Spinal cord (tissue), 10 donors: ENCODE results near the gene MACROD2. TPM values are rescaled to one million over a fixed set of nuclear protein-coding genes. Genes with fewer than 3 reads are reported as not detected.

ENCODE experiments used
- DNase-seq, 6 donors: peaks; one replicate each; pipeline versions ENCODE4 v3.0.0 to v3.0.0-alpha.2; 2013 to 2015; ENCODE audit warnings: low spot score in 6 of 6, low read depth in 4 of 6
- H3K27ac ChIP-seq: one replicate; pipeline ENCODE4 v1.5.1; 2013; ENCODE audit warnings: low read depth, low read length, control low read depth
- H3K27me3 ChIP-seq: one replicate; pipeline ENCODE4 v1.6.1; 2013; ENCODE audit warnings: low read length; ENCODE audit not compliant: control insufficient read depth, insufficient read depth
- H3K36me3 ChIP-seq: one replicate; pipeline ENCODE4 v1.6.1; 2013; ENCODE audit warnings: low read length; ENCODE audit not compliant: control insufficient read depth, insufficient read depth
- H3K4me1 ChIP-seq: one replicate; pipeline ENCODE4 v1.6.1; 2013; ENCODE audit warnings: low read length; ENCODE audit not compliant: control insufficient read depth, insufficient read depth
- H3K4me3 ChIP-seq: one replicate; pipeline ENCODE4 v1.5.1; 2013; ENCODE audit warnings: low read depth, low read length, control low read depth
- H3K9me3 ChIP-seq: one replicate; pipeline ENCODE4 v1.6.1; 2013; ENCODE audit warnings: low read length; ENCODE audit not compliant: control insufficient read depth, insufficient read depth
- WGBS: methylation state at CpG from one replicate; pipeline ENCODE4 v1.1.5; 2013; ENCODE audit warnings: missing lambda C conversion rate; ENCODE audit not compliant: insufficient coverage; 5-methylcytosine and 5-hydroxymethylcytosine counted together
- polyA plus RNA-seq, 2 donors: library from polyadenylated mRNA; unstranded; fragments of 120-200 nt; gene quantifications; one replicate each; pipeline ENCODE4 v1.2.1, GENCODE V29; 2013; ENCODE audit not compliant: insufficient read length in 2 of 2
- total RNA-seq, 2 donors: library from RNA; depleted of rRNA in 1 of 2; stranded (reverse); fragments of 120-200 nt in 1 of 2; fragments of >200 nt in 1 of 2; gene quantifications; one replicate each; pipeline versions ENCODE4 v1.2.3 to v1.2.4, GENCODE V29; 2013 to 2014
- donor health status: healthy.

MACROD2 gene
- total and polyA plus RNA-seq, 4 donors = 16.2 to 34.0 (median 23.6) TPM

DNA sequence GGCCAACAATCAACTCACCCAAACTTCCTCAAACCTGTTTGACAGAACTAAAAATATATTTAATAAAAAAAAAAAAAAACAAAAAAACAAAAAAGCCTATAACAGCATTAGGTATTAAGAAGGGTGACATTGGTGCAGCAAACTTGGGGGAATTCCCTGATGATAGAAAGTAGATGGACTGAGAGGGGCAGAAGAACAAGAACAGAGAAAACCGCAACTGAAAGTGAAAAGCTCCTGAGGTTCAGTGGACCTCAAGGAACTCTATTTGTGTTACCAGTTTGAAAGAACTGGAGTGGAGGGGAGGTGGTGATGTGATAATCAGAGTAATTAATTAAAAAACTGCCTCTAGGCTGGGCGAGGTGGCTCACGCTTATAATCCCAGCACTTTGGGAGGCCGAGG is 53.8 kb downstream of the MACROD2 start:
- no peaks in the 10 kb centered on the region for H3K27me3 ChIP-seq
- 100% methylated on average over 4 of the region's 4 CpGs for WGBS
- H3K36me3 ChIP-seq = peaks cover 4% of the 10 kb centered on the region
- no peaks in the 10 kb centered on the region for H3K9me3 ChIP-seq
- no peak for DNase-seq
- no peak overlapping the region for H3K4me3 ChIP-seq
- no peaks in the 10 kb centered on the region for H3K4me1 ChIP-seq
- H3K27ac ChIP-seq = no peak overlapping the region

DNA sequence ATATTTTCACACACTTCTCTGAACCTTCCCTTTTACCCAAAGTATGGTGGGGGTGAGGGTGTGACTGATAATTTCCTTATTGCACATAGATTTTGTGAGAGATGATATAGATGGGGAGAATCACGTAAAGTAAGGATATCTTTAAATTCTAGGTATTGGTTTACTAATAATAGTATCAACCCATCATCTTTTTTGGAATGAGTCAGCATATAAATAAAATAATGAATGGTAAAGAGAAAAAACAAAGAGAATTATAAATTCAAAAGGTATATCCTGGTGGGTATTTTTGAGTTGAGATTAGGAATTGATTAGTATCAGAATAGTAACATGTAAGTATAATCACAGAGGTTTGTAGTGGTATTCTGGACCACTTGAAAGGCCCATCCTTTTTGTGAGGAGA is 56.1 kb downstream of the MACROD2 start:
- no peak overlapping the region for H3K4me3 ChIP-seq
- H3K27ac ChIP-seq = no peak overlapping the region
- DNase-seq = no peak
- H3K4me1 ChIP-seq = no peaks in the 10 kb centered on the region
- H3K9me3 ChIP-seq = no peaks in the 10 kb centered on the region
- no peaks in the 10 kb centered on the region for H3K36me3 ChIP-seq
- WGBS = no CpG with 5 or more reads among the region's 1 CpG
- no peaks in the 10 kb centered on the region for H3K27me3 ChIP-seq

DNA sequence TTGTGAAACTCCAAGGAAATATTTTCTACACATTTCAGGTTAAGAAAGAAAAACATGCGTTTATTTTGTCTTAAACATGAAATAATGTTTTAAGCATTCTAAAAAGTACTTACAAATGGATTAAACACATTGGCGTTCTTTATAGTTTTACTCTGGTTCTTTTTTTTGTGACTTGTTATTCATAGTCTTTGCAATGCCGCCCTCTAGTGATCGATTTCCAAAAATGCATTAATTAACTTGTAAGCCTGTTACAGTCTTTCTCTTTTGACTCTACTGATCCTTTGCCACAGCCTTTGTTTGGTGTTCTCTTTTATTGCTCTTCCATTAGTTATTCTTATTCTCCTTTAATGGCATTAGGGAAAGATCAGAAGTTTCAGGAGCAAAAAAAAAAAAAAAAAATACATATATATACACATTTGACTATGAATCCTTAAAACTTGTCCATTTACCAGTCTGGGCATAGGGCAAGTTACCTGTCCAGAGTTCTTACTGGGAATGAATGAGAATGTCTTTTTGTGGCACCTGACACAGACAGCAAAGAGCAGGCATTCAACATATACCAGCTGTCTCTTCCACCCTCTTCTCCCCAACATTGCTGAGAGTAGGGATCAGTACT is 59.9 kb downstream of the MACROD2 start:
- no CpG with 5 or more reads among the region's 4 CpGs for WGBS
- H3K36me3 ChIP-seq = no peaks in the 10 kb centered on the region
- H3K9me3 ChIP-seq = no peaks in the 10 kb centered on the region
- no peak overlapping the region for H3K27ac ChIP-seq
- H3K4me1 ChIP-seq = no peaks in the 10 kb centered on the region
- H3K4me3 ChIP-seq = no peak overlapping the region
- no peaks in the 10 kb centered on the region for H3K27me3 ChIP-seq
- DNase-seq = peak; percentile 52 to 95 (median 70)

DNA sequence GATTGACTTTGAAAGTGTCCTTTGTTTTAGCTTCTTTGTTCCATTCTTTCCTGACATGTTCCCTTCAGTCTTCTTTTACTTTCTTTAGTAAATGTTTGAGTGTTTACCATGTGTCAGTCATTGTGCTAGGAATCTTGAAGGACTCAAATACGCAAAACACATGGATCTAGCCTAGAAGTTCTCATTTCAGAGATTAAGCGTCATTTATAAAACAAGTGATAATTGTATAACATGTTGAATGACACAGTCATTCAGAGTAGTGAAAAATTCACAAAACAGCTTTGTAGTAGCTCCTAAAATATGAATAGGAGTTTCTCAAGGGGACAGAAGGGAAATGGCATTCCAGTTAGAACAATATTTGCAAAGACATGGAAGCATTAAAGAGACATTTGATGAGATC is 66.9 kb downstream of the MACROD2 start:
- H3K27ac ChIP-seq = no peak overlapping the region
- H3K4me3 ChIP-seq = no peak overlapping the region
- no peaks in the 10 kb centered on the region for H3K4me1 ChIP-seq
- DNase-seq = peak in 1 of 6 donors; percentile 11
- no peaks in the 10 kb centered on the region for H3K27me3 ChIP-seq
- H3K9me3 ChIP-seq = no peaks in the 10 kb centered on the region
- no peaks in the 10 kb centered on the region for H3K36me3 ChIP-seq
- no CpG with 5 or more reads among the region's 2 CpGs for WGBS

DNA sequence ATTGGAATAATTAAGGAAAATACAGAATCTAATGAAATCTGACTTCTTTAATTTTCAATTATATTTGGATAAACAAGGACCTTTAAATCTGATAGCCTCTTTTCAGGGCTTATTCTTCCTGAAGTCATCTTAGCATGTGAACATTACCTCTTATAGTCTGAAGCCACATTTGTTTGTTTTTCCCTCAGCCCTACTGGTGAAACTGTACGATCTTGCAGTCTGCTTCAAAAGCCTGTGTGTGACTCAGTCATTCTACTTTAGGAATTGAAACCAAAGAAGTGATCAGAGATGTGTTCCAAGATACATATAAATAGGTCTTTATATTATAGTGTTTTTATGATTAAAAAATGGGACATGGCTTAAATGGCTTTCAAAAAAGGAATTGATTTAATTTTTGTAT is 67.5 kb downstream of the MACROD2 start:
- no peak for DNase-seq
- no CpG with 5 or more reads among the region's 1 CpG for WGBS

DNA sequence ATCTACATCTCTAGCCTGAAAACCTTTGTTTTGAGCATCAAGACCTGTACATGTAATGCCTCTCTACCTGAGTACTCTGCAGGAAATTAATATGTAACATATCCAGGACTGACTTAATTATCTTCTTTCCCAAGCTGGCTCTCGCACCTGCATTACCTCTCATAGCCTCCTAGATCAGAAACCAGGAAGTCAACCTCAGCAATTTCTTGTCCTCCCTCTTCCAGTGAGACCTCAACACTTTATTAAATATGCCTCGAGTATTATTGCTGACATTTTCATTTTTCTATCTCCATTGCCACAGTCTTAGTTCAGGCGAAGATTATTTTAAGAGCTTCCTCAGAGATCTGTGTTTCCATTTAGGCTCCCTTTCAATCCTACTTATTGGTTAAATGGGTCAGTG is 69.0 kb downstream of the MACROD2 start:
- Histone ChIP-seq H3K27me3 (no peaks in the 10 kb centered on the region), H3K4me1 (no peaks in the 10 kb centered on the region), H3K9me3 (no peaks in the 10 kb centered on the region), H3K27ac (no peak overlapping the region), H3K36me3 (no peaks in the 10 kb centered on the region), H3K4me3 (no peak overlapping the region)
- DNase-seq = no peak
- 83% methylated on average over 2 of the region's 3 CpGs for WGBS

More for the DNA sequence above, 67.5 kb downstream of the MACROD2 start:
- no peak overlapping the region for H3K4me3 ChIP-seq
- no peaks in the 10 kb centered on the region for H3K36me3 ChIP-seq
- no peaks in the 10 kb centered on the region for H3K9me3 ChIP-seq
- H3K27ac ChIP-seq = no peak overlapping the region
- H3K27me3 ChIP-seq = no peaks in the 10 kb centered on the region
- H3K4me1 ChIP-seq = no peaks in the 10 kb centered on the region

DNA sequence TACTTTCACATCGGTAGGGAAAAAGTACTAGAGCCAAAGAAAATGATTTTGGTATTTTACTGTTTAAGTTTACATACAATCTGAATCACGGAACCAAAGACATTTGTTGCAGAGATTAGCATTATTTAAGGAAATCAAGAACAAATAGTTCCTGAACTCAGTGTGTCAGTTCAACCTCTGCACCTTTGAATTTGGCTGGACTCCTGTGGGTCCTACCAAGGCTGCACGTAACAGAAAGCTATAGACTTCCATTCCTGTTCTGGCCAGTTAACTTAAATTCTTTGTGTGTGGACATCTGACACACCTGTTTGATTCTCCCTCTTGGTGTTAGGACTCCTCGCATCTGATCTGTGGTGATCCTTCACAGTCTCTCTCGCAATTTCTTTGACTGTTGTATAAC is 69.6 kb downstream of the MACROD2 start:
- no peaks in the 10 kb centered on the region for H3K36me3 ChIP-seq
- 96% methylated on average over 3 of the region's 5 CpGs for WGBS
- no peaks in the 10 kb centered on the region for H3K27me3 ChIP-seq
- no peaks in the 10 kb centered on the region for H3K9me3 ChIP-seq
- no peaks in the 10 kb centered on the region for H3K4me1 ChIP-seq
- no peak overlapping the region for H3K27ac ChIP-seq
- no peak for DNase-seq
- H3K4me3 ChIP-seq = no peak overlapping the region

DNA sequence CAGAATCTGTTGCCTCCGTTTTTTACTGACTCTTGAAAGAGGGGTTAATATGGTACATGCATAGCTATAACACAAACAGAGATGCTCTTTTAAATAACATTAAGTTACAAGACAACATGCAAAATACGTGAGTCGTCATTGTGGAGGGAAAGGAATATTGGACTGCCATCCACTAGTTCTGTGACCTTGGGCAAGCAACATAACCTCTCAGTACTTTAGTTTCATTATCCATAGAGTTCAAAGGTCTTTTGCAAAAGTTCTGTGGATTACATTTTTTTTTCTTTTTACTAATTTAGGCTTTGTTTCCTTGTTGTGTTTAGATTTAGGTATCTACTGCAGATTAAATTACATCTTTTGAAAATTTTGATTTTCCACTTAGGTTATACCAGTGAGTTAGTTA is 70.5 kb downstream of the MACROD2 start:
- H3K9me3 ChIP-seq = no peaks in the 10 kb centered on the region
- no CpG with 5 or more reads among the region's 3 CpGs for WGBS
- H3K27ac ChIP-seq = no peak overlapping the region
- H3K4me3 ChIP-seq = no peak overlapping the region
- no peaks in the 10 kb centered on the region for H3K27me3 ChIP-seq
- no peaks in the 10 kb centered on the region for H3K36me3 ChIP-seq
- no peak for DNase-seq
- H3K4me1 ChIP-seq = no peaks in the 10 kb centered on the region

DNA sequence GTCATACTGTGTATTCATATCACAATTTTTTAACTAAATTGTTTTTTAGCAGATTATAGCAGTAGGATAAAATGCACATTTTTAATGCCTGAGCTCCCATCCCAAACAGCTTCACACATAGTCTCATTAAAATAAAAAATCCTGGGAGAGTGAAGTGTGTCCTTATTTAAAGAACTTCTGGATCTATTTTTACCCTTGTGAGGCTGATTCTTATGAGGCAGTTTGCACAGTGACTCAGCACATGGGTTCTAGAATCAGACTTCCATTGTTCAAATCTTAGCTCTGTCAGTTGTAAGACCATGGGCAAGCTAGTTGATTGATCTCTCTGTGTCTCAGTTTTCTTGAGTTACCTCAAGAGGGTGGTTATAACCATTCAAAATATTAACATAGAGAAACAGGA is 72.3 kb downstream of the MACROD2 start:
- H3K27ac ChIP-seq = no peak overlapping the region
- peak in 1 of 6 donors; percentile 19 for DNase-seq
- H3K4me3 ChIP-seq = no peak overlapping the region
- H3K9me3 ChIP-seq = no peaks in the 10 kb centered on the region
- no peaks in the 10 kb centered on the region for H3K36me3 ChIP-seq
- no peaks in the 10 kb centered on the region for H3K4me1 ChIP-seq
- no peaks in the 10 kb centered on the region for H3K27me3 ChIP-seq

DNA sequence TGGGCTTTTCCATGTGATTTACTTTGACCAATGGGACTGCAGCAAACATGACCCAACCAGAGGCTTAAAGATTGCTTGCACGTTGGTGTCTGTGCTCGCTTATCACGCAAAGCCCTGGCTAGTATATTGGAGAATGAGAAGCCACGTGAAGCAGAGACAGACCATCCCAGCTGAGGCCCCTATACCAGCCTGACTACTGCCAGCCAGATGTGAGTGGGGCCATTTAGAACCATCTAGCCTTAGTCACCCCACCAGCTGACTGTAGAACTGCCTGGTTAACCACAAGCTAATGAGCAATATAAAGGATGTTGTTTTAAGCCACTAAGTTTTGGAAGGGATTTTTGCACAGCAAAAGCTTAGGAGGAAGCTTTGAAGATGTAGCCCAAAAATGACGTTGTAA is 74.5 kb downstream of the MACROD2 start:
- Histone ChIP-seq H3K27me3 (no peaks in the 10 kb centered on the region), H3K36me3 (no peaks in the 10 kb centered on the region), H3K4me3 (no peak overlapping the region), H3K9me3 (no peaks in the 10 kb centered on the region), H3K4me1 (no peaks in the 10 kb centered on the region), H3K27ac (no peak overlapping the region)
- DNase-seq = no peak
- 95% methylated on average over 4 of the region's 5 CpGs for WGBS
